WTC11 (cell line): ENCODE measurements around the gene PDZRN3. TPM values are rescaled to one million over a fixed set of nuclear protein-coding genes. Genes with fewer than 3 reads are reported as not detected.

ENCODE experiments used
- ATAC-seq: fragments of 200-7000 bp; cut with Tn5 transposase; 2 replicates; pipeline ENCODE4 v1.10.0; 2021; ENCODE audit warnings: mild to moderate bottlenecking, moderate library complexity
- CTCF ChIA-PET: fragments of 300-600 bp; sonication (Branson Sonifier 250); formaldehyde crosslinking; loops from one replicate; lab custom pipeline; 2021; ENCODE audit warnings: antibody characterized with exemption; lab: Charles Lee
- POLR2A ChIA-PET: fragments of 350-600 bp; sonication (Branson Sonifier 250); formaldehyde crosslinking; loops from one replicate; lab custom pipeline; 2021; ENCODE audit warnings: antibody characterized with exemption; lab: Charles Lee
- DNase-seq: peaks from one replicate; pipeline ENCODE4 v3.0.0; 2021; ENCODE audit warnings: low spot score
- H3K27ac Mint-ChIP-seq: 2 replicates; pipeline ENCODE4 v1.8.0; 2021; ENCODE audit warnings: mixed read lengths
- H3K27me3 Mint-ChIP-seq: 2 replicates; pipeline ENCODE4 v1.8.0; 2021; ENCODE audit warnings: low read depth, mild to moderate bottlenecking, moderate library complexity, mixed read lengths
- H3K36me3 Mint-ChIP-seq: 2 replicates; pipeline ENCODE4 v1.8.0; 2021; ENCODE audit warnings: mixed read lengths
- H3K4me1 Mint-ChIP-seq: 2 replicates; pipeline ENCODE4 v1.8.0; 2022; ENCODE audit warnings: mixed read lengths
- H3K4me3 Mint-ChIP-seq: 2 replicates; pipeline ENCODE4 v1.8.0; 2021; ENCODE audit warnings: mild to moderate bottlenecking, moderate library complexity, mixed read lengths
- H3K9me3 Mint-ChIP-seq: 2 replicates; pipeline ENCODE4 v1.8.0; 2021; ENCODE audit warnings: mixed read lengths
- AR ChIP-seq: fragments of 250-450 bp; sonication (Bioruptor Pico); IDR thresholded peaks from 2 replicates; pipeline ENCODE4 v1.9.0; 2021; ENCODE audit warnings: mild to moderate bottlenecking
- CDX4 ChIP-seq: fragments of 250-450 bp; sonication (Bioruptor Pico); IDR thresholded peaks from 2 replicates; pipeline ENCODE4 v1.9.0; 2021; ENCODE audit warnings: moderate library complexity, mild to moderate bottlenecking, inconsistent platforms, borderline replicate concordance
- ELF4 ChIP-seq: sonication (generic); formaldehyde crosslinking; IDR thresholded peaks from 2 replicates; pipeline ENCODE4 v1.8.1; 2022; ENCODE audit warnings: low read depth, mild to moderate bottlenecking, moderate library complexity, missing genetic modification reagents
- ESRRA ChIP-seq: sonication (generic); formaldehyde crosslinking; IDR thresholded peaks from 2 replicates; pipeline ENCODE4 v1.8.1; 2022; ENCODE audit warnings: mild to moderate bottlenecking, missing genetic modification reagents, borderline replicate concordance
- FOXJ3 ChIP-seq: sonication (generic); formaldehyde crosslinking; IDR thresholded peaks from 2 replicates; pipeline ENCODE4 v1.9.0; 2021; ENCODE audit warnings: missing genetic modification reagents, mild to moderate bottlenecking, borderline replicate concordance
- FOXP1 ChIP-seq: sonication (generic); formaldehyde crosslinking; IDR thresholded peaks from 2 replicates; pipeline ENCODE4 v1.8.0; 2022; ENCODE audit warnings: missing genetic modification reagents, mild to moderate bottlenecking, moderate library complexity, borderline replicate concordance
- GTF2I ChIP-seq: fragments of 250-450 bp; sonication (Bioruptor Pico); conservative IDR thresholded peaks from 2 replicates; pipeline ENCODE4 v1.4.0; 2021; ENCODE audit warnings: mild to moderate bottlenecking
- HMGA2 ChIP-seq: fragments of 250-450 bp; sonication (Bioruptor Pico); IDR thresholded peaks from 2 replicates; pipeline ENCODE4 v1.4.0; 2021; ENCODE audit warnings: mild to moderate bottlenecking, moderate library complexity
- OVOL2 ChIP-seq: fragments of 250-450 bp; sonication (Bioruptor Pico); IDR thresholded peaks from 2 replicates; pipeline ENCODE4 v1.9.0; 2021; ENCODE audit warnings: mild to moderate bottlenecking, borderline replicate concordance
- PREB ChIP-seq: sonication (generic); formaldehyde crosslinking; IDR thresholded peaks from 2 replicates; pipeline ENCODE4 v1.8.1; 2022; ENCODE audit warnings: mild to moderate bottlenecking, missing genetic modification reagents, moderate library complexity, borderline replicate concordance
- SOX15 ChIP-seq: fragments of 250-450 bp; sonication (Bioruptor Pico); IDR thresholded peaks from 2 replicates; pipeline ENCODE4 v1.9.0; 2021; ENCODE audit warnings: mild to moderate bottlenecking
- TEAD4 ChIP-seq: sonication (generic); formaldehyde crosslinking; IDR thresholded peaks from 2 replicates; pipeline ENCODE4 v1.8.0; 2022; ENCODE audit warnings: mild to moderate bottlenecking, missing genetic modification reagents
- TP53 ChIP-seq: sonication (generic); formaldehyde crosslinking; IDR thresholded peaks from 2 replicates; pipeline ENCODE4 v1.8.1; 2023; ENCODE audit warnings: mild to moderate bottlenecking, missing genetic modification reagents
- USF2 ChIP-seq: sonication (generic); formaldehyde crosslinking; IDR thresholded peaks from 2 replicates; pipeline ENCODE4 v1.8.1; 2023; ENCODE audit warnings: mild to moderate bottlenecking, missing genetic modification reagents, moderate library complexity
- ZNF263 ChIP-seq: sonication (generic); formaldehyde crosslinking; IDR thresholded peaks from 2 replicates; pipeline ENCODE4 v1.8.1; 2022; ENCODE audit warnings: low read depth, mild to moderate bottlenecking, moderate library complexity, missing genetic modification reagents
- total RNA-seq: library from RNA; stranded (reverse); gene quantifications from 3 replicates; pipeline ENCODE4 v1.2.3, GENCODE V29; 2021
- TF ChIP-seq, protein P1 (sequence below): fragments of 250-450 bp; sonication (Bioruptor Pico); IDR thresholded peaks from 2 replicates; pipeline ENCODE4 v1.8.0; 2021; ENCODE audit warnings: mild to moderate bottlenecking
- TF ChIP-seq, protein P2 (sequence below): sonication (generic); formaldehyde crosslinking; IDR thresholded peaks from 2 replicates; pipeline ENCODE4 v1.8.0; 2022; ENCODE audit warnings: mild to moderate bottlenecking, missing genetic modification reagents
- TF ChIP-seq, protein P3 (sequence below): fragments of 250-450 bp; sonication (Bioruptor Pico); IDR thresholded peaks from 2 replicates; pipeline ENCODE4 v2.1.2; 2022; ENCODE audit warnings: mild to moderate bottlenecking, moderate library complexity

The PDZRN3 gene
- total RNA-seq, 1 experiment from 2014 or later: 9.5 TPM

DNA sequence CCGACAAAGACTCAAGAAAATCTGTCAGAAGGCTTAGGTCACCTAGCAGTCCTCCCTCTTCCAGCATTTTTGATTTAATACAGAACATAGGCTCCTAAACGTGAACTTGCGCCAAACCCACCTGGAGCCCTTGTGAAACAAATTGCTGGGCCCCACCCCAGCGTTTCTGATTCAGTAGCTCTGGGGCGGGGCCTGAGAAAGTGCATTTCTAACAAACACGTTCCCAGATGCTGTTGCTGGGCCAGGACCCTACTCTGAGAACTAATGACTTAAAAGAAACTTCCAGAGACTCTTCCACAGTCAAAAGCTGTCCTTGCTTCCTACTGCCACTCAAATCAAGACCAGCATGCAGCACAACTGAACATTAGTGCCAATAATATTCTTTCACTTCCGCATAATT lies 198.1 kb downstream of the PDZRN3 start (continued):
- TF ChIP-seq, protein P1, sequence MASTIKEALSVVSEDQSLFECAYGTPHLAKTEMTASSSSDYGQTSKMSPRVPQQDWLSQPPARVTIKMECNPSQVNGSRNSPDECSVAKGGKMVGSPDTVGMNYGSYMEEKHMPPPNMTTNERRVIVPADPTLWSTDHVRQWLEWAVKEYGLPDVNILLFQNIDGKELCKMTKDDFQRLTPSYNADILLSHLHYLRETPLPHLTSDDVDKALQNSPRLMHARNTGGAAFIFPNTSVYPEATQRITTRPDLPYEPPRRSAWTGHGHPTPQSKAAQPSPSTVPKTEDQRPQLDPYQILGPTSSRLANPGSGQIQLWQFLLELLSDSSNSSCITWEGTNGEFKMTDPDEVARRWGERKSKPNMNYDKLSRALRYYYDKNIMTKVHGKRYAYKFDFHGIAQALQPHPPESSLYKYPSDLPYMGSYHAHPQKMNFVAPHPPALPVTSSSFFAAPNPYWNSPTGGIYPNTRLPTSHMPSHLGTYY (CRISPR knock-in tag): no peak

GRCh38 chr3:73423116-73423515 lies 201.6 kb downstream of the PDZRN3 start:
- ATAC-seq (no peak), DNase-seq (no peak)
- Mint-ChIP-seq H3K4me1 (peaks cover 20% of the 10 kb centered on the region), H3K36me3 (peaks cover 4% of the 10 kb centered on the region; the same call in 1 of the 2 replicates), H3K27ac (no peak overlapping the region), H3K4me3 (no peak overlapping the region), H3K9me3 (peaks cover 8% of the 10 kb centered on the region), H3K27me3 (no peaks in the 10 kb centered on the region)
- POLR2A ChIA-PET: no interaction called here
- TF ChIP-seq, protein P2, sequence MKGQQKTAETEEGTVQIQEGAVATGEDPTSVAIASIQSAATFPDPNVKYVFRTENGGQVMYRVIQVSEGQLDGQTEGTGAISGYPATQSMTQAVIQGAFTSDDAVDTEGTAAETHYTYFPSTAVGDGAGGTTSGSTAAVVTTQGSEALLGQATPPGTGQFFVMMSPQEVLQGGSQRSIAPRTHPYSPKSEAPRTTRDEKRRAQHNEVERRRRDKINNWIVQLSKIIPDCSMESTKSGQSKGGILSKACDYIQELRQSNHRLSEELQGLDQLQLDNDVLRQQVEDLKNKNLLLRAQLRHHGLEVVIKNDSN: no peak
- TF ChIP-seq, protein P3, sequence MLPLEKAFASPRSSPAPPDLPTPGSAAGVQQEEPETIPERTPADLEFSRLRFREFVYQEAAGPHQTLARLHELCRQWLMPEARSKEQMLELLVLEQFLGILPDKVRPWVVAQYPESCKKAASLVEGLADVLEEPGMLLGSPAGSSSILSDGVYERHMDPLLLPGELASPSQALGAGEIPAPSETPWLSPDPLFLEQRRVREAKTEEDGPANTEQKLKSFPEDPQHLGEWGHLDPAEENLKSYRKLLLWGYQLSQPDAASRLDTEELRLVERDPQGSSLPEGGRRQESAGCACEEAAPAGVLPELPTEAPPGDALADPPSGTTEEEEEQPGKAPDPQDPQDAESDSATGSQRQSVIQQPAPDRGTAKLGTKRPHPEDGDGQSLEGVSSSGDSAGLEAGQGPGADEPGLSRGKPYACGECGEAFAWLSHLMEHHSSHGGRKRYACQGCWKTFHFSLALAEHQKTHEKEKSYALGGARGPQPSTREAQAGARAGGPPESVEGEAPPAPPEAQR (CRISPR knock-in tag): no peak
- no peak for TF ChIP-seq OVOL2 (CRISPR knock-in tag)
- no peak for TF ChIP-seq CDX4
- no peak for TF ChIP-seq GTF2I (CRISPR knock-in tag)
- TF ChIP-seq TP53: no peak
- no peak for TF ChIP-seq AR (CRISPR knock-in tag)
- no peak for TF ChIP-seq PREB (CRISPR knock-in tag)
- no peak for TF ChIP-seq ELF4 (CRISPR knock-in tag)
- TF ChIP-seq HMGA2 (CRISPR knock-in tag): no peak
- TF ChIP-seq ZNF263 (CRISPR knock-in tag): no peak
- TF ChIP-seq FOXJ3 (CRISPR knock-in tag): no peak
- no peak for TF ChIP-seq USF2 (CRISPR knock-in tag)
- TF ChIP-seq SOX15: no peak
- no peak for TF ChIP-seq FOXP1 (CRISPR knock-in tag)
- TF ChIP-seq TEAD4: no peak
- no peak for TF ChIP-seq ESRRA (CRISPR knock-in tag)
- CTCF ChIA-PET: no interaction called here
